ENCODE measurements around the gene DLGAP4. TPM values are rescaled to one million over a fixed set of nuclear protein-coding genes. Genes with fewer than 3 reads are reported as not detected.
A peak's percentile ranks its signal among the peaks of the same experiment; 100 is the strongest.

Gene DLGAP4
- total and polyA plus RNA-seq, 9 of the 15 experiments (the other 6 are each of a cell fraction or from before 2014, with no cell fraction given), result 0.31 to 34.1 (median 4.5) TPM

GRCh38 chr20:36572701-36573102, 266.6 kb downstream of the DLGAP4 start (continued):
- TF ChIP-seq ZNF639 (CRISPR knock-in tag; conservative IDR thresholded peaks at IDR 0.05 in 1 of 2, IDR thresholded peaks at IDR 0.05 in 1 of 2) (no peak), ZFP36 (IDR thresholded peaks at IDR 0.05; ENCODE audit: low read depth, low read length, partially characterized antibody) (no peak), ZNF695 (CRISPR knock-in tag; IDR thresholded peaks at IDR 0.05) (no peak), JUN (IDR thresholded peaks at IDR 0.05; ENCODE audit: borderline replicate concordance, low read depth, low read length) (no peak), JUN (CRISPR knock-in tag; IDR thresholded peaks at IDR 0.05; ENCODE audit: borderline replicate concordance) (no peak)

DNA sequence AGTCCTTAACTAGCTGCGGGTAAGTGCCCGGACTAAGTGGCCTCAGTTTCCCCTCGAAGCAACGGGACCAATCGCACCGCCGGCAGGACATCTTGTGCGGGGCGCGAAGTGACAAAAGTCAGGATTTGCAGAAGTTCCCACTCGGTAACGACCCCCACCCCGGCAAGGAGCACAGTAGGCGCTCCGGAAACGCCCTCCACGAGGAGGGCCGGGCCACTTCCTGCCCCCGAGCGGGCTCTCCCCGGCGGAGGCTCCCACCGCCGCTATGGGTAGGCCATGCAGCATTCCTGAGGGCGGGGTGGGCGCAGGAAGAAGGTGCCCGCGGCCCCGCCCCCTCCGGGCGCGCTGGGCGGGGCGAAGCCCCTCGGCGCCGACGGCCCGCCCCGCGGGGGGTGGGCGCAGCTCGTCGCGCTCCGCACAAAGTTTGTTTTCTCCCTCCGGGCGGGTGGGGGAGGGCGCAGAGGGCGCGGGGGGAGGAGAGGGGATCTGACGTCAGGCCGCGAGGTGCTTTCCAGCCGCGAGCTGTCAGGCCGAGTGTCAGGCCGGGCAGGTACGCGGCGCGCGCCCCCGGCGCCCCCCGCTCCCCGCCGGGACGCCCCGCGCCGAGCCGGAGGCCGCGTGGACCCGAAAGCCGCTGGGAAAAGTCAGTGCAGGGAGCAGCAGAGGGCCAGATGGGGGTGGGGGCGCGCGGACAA, 267.1 kb downstream of the DLGAP4 start, which contains the start of gene TGIF2:
TSS of gene TGIF2 (plus strand) at position 495 of the 695 bp plus-strand sequence. CDS start 5,178 bp downstream, outside the sequence.
- Histone ChIP-seq H3K4me3 (peak within 1 kb of the TSS; percentile 80), H3K79me2 (ENCODE audit: control insufficient read depth, insufficient read depth, low read length) (peaks cover 37% of the 10 kb centered on the region), H3K27ac (ENCODE audit: extremely low read depth, low read depth, low read length) (peak within 1 kb of the TSS; percentile 92), H3K9me1 (ENCODE audit: control insufficient read depth, insufficient read depth, low read length) (peaks cover 3% of the 10 kb centered on the region), H3K4me2 (ENCODE audit: insufficient read depth, low read length) (peak within 1 kb of the TSS; percentile 89), H3K36me3 (ENCODE audit: control insufficient read depth, insufficient read depth, low read length) (peaks cover 15% of the 10 kb centered on the region; the same call in 2 of the 3 replicates), H3K9ac (ENCODE audit: insufficient read depth in 1 of 2, low read depth in 2 of 2, low read length in 2 of 2) (peak within 1 kb of the TSS; percentile 81 to 95), H3K9me3 (replicated peaks; ENCODE audit: control insufficient read depth, insufficient read depth, low read depth, low read length) (no peaks in the 10 kb centered on the region), H3K4me1 (replicated peaks in 1 of 2; ENCODE audit: control insufficient read depth in 2 of 2, insufficient read depth in 2 of 2, low read length in 2 of 2) (peaks cover 42 to 50% of the 10 kb centered on the region in 2 experiments), H4K20me1 (replicated peaks; ENCODE audit: control insufficient read depth, insufficient read depth, low read length) (peaks cover 9% of the 10 kb centered on the region), H2AFZ (ENCODE audit: low read depth, low read length) (peak within 1 kb of the TSS; percentile 94), H3K27me3 (ENCODE audit: control insufficient read depth in 2 of 2, insufficient read depth in 2 of 2, low read length in 2 of 2) (no peaks in the 10 kb centered on the region)
- FAIRE-seq, result peak; percentile 75
- ChIA-PET CTCF (ENCODE audit: low intra/inter-chr PET ratio) (interaction anchor here (0.8 kb wide), 2 partner anchors 17 to 172 kb away, joined by 3 read pairs; no protein-coding TSS in a partner anchor), POLR2A (interaction anchor here (0.5 to 1.0 kb wide), 2 partner anchors 32 to 102 kb away, joined by 3 read pairs; no protein-coding TSS in a partner anchor)
- BruUV-seq (replicated peaks), result no TSS peak
- intact Hi-C loops (cut with micrococcal nuclease) (loop anchor here (5.0 kb wide), 1 partner anchor 379 kb away; the partner anchor contains the start of gene SAMHD1), in situ Hi-C loops (cut with MboI) (no loop called here)
- peak; percentile 76 for ATAC-seq
- 6% methylated on average over 20 of the region's 80 CpGs for WGBS (ENCODE audit: insufficient coverage, low coverage, missing lambda C conversion rate)
- peak; percentile 91 to 97 (median 97) for DNase-seq (ENCODE audit: extremely low read depth in 1 of 4, low spot score in 3 of 4)
- no peak for TF ChIP-seq PHB2 (IDR thresholded peaks at IDR 0.05; ENCODE audit: low read depth)
- TF ChIP-seq COPS2 (conservative IDR thresholded peaks at IDR 0.05), result no peak
- TF ChIP-seq SIX5 (IDR thresholded peaks at IDR 0.05; ENCODE audit: borderline replicate concordance in 1 of 2, insufficient read depth in 1 of 2, low read depth in 1 of 2, low read length in 2 of 2), result no peak
- no peak for TF ChIP-seq CEBPB (tag; IDR thresholded peaks at IDR 0.05)

All from K562 (cell line).